Gastroesophageal sphincter (tissue), 4 donors: ENCODE measurements around the gene PRKCZ. TPM values are rescaled to one million over a fixed set of nuclear protein-coding genes. Genes with fewer than 3 reads are reported as not detected.
A peak's percentile ranks its signal among the peaks of the same experiment; 100 is the strongest.

Experiments
- ATAC-seq: fragments of 150-250 bp; one replicate; pipeline ENCODE4 v1.9.1; 2016; ENCODE audit warnings: mild to moderate bottlenecking, moderate library complexity
- H3K27ac ChIP-seq, 4 donors: fragments of 200-600 bp; sonication (generic) in 3 of 4; 1 replicate in 3 of 4; 2 replicates in 1 of 4; pipeline ENCODE4 v1.5.1; 2016 to 2019
- H3K27me3 ChIP-seq: fragments of 200-600 bp; sonication (generic); one replicate; pipeline ENCODE4 v1.5.1; 2019
- H3K36me3 ChIP-seq, 2 donors: fragments of 200-600 bp; sonication (generic); one replicate each; pipeline ENCODE4 v1.5.1; 2019; ENCODE audit warnings: control low read depth in 1 of 2
- H3K4me1 ChIP-seq, 3 donors: fragments of 200-600 bp; sonication (generic); 1 replicate in 2 of 3; 2 replicates in 1 of 3; pipeline ENCODE4 v1.5.1; 2016 to 2019; ENCODE audit warnings: control low read depth in 2 of 3
- H3K4me3 ChIP-seq, 2 donors: fragments of 200-600 bp; sonication (generic); one replicate each; pipeline ENCODE4 v1.5.1; 2019; ENCODE audit warnings: mild to moderate bottlenecking in 1 of 2, moderate library complexity in 1 of 2
- H3K9me3 ChIP-seq, 3 donors: fragments of 200-600 bp; sonication (generic); one replicate each; pipeline ENCODE4 v1.5.1; 2017 to 2019; ENCODE audit warnings: control low read depth in 2 of 3
- CTCF ChIP-seq, 4 experiments: fragments of 200-600 bp in 2 of 4; fragments of 450-650 bp in 2 of 4; sonication (generic) in 1 of 4; IDR thresholded peaks; one replicate each; pipeline ENCODE4 v1.5.1; 2017 to 2019; ENCODE audit warnings: antibody characterized with exemption in 4 of 4, mild to moderate bottlenecking in 2 of 4, moderate library complexity in 2 of 4
- EP300 ChIP-seq: sonication (generic); formaldehyde crosslinking; IDR thresholded peaks from one replicate; pipeline ENCODE4 v1.6.1; 2017; ENCODE audit warnings: antibody characterized with exemption, mild to moderate bottlenecking
- POLR2A ChIP-seq, 2 donors: fragments of 450-650 bp; IDR thresholded peaks; one replicate each; pipeline ENCODE4 v1.6.1; 2017; ENCODE audit warnings: antibody characterized with exemption in 2 of 2, mild to moderate bottlenecking in 2 of 2, moderate library complexity in 1 of 2
- POLR2AphosphoS5 ChIP-seq: sonication (generic); formaldehyde crosslinking; IDR thresholded peaks from one replicate; pipeline ENCODE4 v1.6.1; 2017; ENCODE audit warnings: antibody characterized with exemption
- WGBS, 2 donors: methylation state at CpG; one replicate each; pipeline ENCODE4 v1.1.5; 2018; ENCODE audit warnings: low coverage in 1 of 2; 5-methylcytosine and 5-hydroxymethylcytosine counted together
- total RNA-seq, 4 donors: library from RNA; depleted of rRNA; stranded (reverse); fragments of >200 nt; gene quantifications; one replicate each; pipeline ENCODE4 v1.1.0, GENCODE V29; 2016

Gene PRKCZ
- total RNA-seq, 4 donors from 2014 or later: 2.4 to 3.8 (median 2.9) TPM

GRCh38 chr1:2045468-2046173 lies 4.6 kb upstream of the PRKCZ start:
- TF ChIP-seq POLR2A (IDR thresholded peaks at IDR 0.05): no peak
- no peak for TF ChIP-seq CTCF (IDR thresholded peaks at IDR 0.05)
- TF ChIP-seq EP300: no peak
- no peak for TF ChIP-seq POLR2AphosphoS5
- no peak overlapping the region for H3K27ac ChIP-seq
- peaks cover 86% of the 10 kb centered on the region for H3K27me3 ChIP-seq
- H3K4me1 ChIP-seq: peaks cover 0 to 36% (median 14%) of the 10 kb centered on the region in 3 donors
- WGBS, 2 donors: 43 to 51% methylated on average over 3 to 5 of the region's 15 CpGs
- no peaks in the 10 kb centered on the region for H3K9me3 ChIP-seq
- ATAC-seq: peak; percentile 8
- H3K4me3 ChIP-seq: no peak overlapping the region
- no peaks in the 10 kb centered on the region for H3K36me3 ChIP-seq

GRCh38 chr1:2046174-2046917 lies 3.9 kb upstream of the PRKCZ start:
- peaks cover 93% of the 10 kb centered on the region for H3K27me3 ChIP-seq
- no peaks in the 10 kb centered on the region for H3K36me3 ChIP-seq
- no peak for ATAC-seq
- peaks cover 0 to 43% (median 14%) of the 10 kb centered on the region in 3 donors for H3K4me1 ChIP-seq
- no peak for TF ChIP-seq POLR2A (IDR thresholded peaks at IDR 0.05)
- TF ChIP-seq POLR2AphosphoS5: no peak
- TF ChIP-seq EP300: no peak
- peak in 2 of 4 experiments; percentile 19 to 62 for TF ChIP-seq CTCF (IDR thresholded peaks at IDR 0.05)
- no peak overlapping the region for H3K27ac ChIP-seq
- H3K9me3 ChIP-seq: no peaks in the 10 kb centered on the region
- H3K4me3 ChIP-seq: no peak overlapping the region
- 48% methylated on average over 7 of the region's 20 CpGs; no CpG with 5 or more reads in 1 of the 2 donors for WGBS, 2 donors

- Histone ChIP-seq H3K4me3 (no peak overlapping the region), H3K27ac (no peak overlapping the region), H3K4me1 (peaks cover 0 to 43% (median 14%) of the 10 kb centered on the region in 3 donors), H3K9me3 (no peaks in the 10 kb centered on the region), H3K36me3 (no peaks in the 10 kb centered on the region), H3K27me3 (peaks cover 93% of the 10 kb centered on the region)
- WGBS, 2 donors: 63% methylated on average over 1 of the region's 25 CpGs; no CpG with 5 or more reads in 1 of the 2 donors
- no peak for TF ChIP-seq CTCF (IDR thresholded peaks at IDR 0.05)
- no peak for TF ChIP-seq POLR2AphosphoS5
- TF ChIP-seq EP300: no peak
- TF ChIP-seq POLR2A (IDR thresholded peaks at IDR 0.05): no peak
- no peak for ATAC-seq
These were observed 3.1 kb upstream of the PRKCZ start for GRCh38 chr1:2046953-2047748.

- Histone ChIP-seq H3K4me3 (no peak overlapping the region), H3K9me3 (no peaks in the 10 kb centered on the region), H3K4me1 (peaks cover 0 to 43% (median 14%) of the 10 kb centered on the region in 3 donors), H3K27ac (no peak overlapping the region), H3K36me3 (no peaks in the 10 kb centered on the region), H3K27me3 (peaks cover 95% of the 10 kb centered on the region)
- no peak for ATAC-seq
- TF ChIP-seq POLR2A (IDR thresholded peaks at IDR 0.05) (no peak), EP300 (no peak), CTCF (IDR thresholded peaks at IDR 0.05) (no peak), POLR2AphosphoS5 (no peak)
- 82% methylated on average over 8 of the region's 25 CpGs; no CpG with 5 or more reads in 1 of the 2 donors for WGBS, 2 donors
These were observed 2.2 kb upstream of the PRKCZ start for GRCh38 chr1:2047749-2048729.
